Measurements from ENCODE around the gene PORCN. TPM values are rescaled to one million over a fixed set of nuclear protein-coding genes. Genes with fewer than 3 reads are reported as not detected.

The PORCN gene
- total and polyA plus RNA-seq, 4 donors = 0.70 to 4.9 (median 2.8) TPM

DNA sequence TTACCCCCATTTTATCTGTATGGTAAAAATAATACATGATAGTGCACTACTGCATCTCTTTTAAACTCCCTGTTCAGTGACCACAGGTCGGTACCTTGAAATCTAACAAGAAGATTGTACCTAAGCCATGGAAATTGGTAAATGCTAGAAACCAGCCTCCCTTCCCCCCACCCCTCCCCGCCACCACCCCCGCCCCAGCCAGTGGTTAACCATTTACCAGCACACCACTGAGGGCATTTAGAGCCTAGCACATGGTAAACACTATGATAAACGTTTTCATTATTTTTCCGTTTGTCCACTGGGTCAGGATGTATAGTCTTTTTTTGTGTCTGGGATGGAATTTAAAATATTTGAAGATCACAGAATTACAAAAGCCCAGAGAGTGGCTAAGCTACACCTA is 33.5 kb upstream of the PORCN start:
- DNase-seq (ENCODE audit: low spot score) = no peak
- Histone ChIP-seq H3K27me3 (ENCODE audit: control insufficient read depth in 4 of 4, insufficient read depth in 4 of 4, low read length in 3 of 4) (no peaks in the 10 kb centered on the region), H3K9me3 (ENCODE audit: control insufficient read depth in 4 of 4, low read length in 3 of 4) (no peaks in the 10 kb centered on the region), H3K4me3 (ENCODE audit: low read depth in 1 of 3, low read length in 3 of 3) (peak overlapping the region; percentile 73 to 90 (median 83)), H3K4me1 (ENCODE audit: control insufficient read depth in 4 of 4, insufficient read depth in 4 of 4, low read length in 3 of 4) (peaks cover 0 to 9% (median 6%) of the 10 kb centered on the region in 4 donors), H3K27ac (ENCODE audit: low read depth in 1 of 2, low read length in 2 of 2) (peak overlapping the region; percentile 77 to 78), H3K9ac (ENCODE audit: low read depth in 1 of 2, low read length in 2 of 2) (peak overlapping the region; percentile 53 to 71), H3K36me3 (ENCODE audit: control insufficient read depth in 4 of 4, insufficient read depth in 3 of 4, low read depth in 1 of 4, low read length in 3 of 4) (peaks cover 0 to 3% (median 0%) of the 10 kb centered on the region in 4 donors)
- TF ChIP-seq TAF1 (conservative IDR thresholded peaks at IDR 0.05) (no peak), EGR1 (IDR thresholded peaks at IDR 0.05; ENCODE audit: low read depth in 2 of 2) (no peak), GABPA (IDR thresholded peaks at IDR 0.05 in 1 of 2, conservative IDR thresholded peaks at IDR 0.05 in 1 of 2) (no peak), FOXA2 (IDR thresholded peaks at IDR 0.05) (no peak), YY1 (IDR thresholded peaks at IDR 0.05) (no peak), CTCF (IDR thresholded peaks at IDR 0.05; ENCODE audit: low read depth, low read length, missing input control) (no peak), SP1 (IDR thresholded peaks at IDR 0.05) (no peak), RXRA (IDR thresholded peaks at IDR 0.05) (no peak), HNF4G (IDR thresholded peaks at IDR 0.05) (no peak), RAD21 (IDR thresholded peaks at IDR 0.05) (no peak), NR2F2 (IDR thresholded peaks at IDR 0.05) (no peak), JUND (IDR thresholded peaks at IDR 0.05) (no peak), FOXA1 (IDR thresholded peaks at IDR 0.05) (no peak)
- TF ChIP-seq, protein P1, sequence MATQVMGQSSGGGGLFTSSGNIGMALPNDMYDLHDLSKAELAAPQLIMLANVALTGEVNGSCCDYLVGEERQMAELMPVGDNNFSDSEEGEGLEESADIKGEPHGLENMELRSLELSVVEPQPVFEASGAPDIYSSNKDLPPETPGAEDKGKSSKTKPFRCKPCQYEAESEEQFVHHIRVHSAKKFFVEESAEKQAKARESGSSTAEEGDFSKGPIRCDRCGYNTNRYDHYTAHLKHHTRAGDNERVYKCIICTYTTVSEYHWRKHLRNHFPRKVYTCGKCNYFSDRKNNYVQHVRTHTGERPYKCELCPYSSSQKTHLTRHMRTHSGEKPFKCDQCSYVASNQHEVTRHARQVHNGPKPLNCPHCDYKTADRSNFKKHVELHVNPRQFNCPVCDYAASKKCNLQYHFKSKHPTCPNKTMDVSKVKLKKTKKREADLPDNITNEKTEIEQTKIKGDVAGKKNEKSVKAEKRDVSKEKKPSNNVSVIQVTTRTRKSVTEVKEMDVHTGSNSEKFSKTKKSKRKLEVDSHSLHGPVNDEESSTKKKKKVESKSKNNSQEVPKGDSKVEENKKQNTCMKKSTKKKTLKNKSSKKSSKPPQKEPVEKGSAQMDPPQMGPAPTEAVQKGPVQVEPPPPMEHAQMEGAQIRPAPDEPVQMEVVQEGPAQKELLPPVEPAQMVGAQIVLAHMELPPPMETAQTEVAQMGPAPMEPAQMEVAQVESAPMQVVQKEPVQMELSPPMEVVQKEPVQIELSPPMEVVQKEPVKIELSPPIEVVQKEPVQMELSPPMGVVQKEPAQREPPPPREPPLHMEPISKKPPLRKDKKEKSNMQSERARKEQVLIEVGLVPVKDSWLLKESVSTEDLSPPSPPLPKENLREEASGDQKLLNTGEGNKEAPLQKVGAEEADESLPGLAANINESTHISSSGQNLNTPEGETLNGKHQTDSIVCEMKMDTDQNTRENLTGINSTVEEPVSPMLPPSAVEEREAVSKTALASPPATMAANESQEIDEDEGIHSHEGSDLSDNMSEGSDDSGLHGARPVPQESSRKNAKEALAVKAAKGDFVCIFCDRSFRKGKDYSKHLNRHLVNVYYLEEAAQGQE (IDR thresholded peaks at IDR 0.05) = no peak
- 2% methylated on average over 5 of the region's 5 CpGs for WGBS

- WGBS = under 1% methylated on average over 75 of the region's 75 CpGs
- Histone ChIP-seq H3K36me3 (ENCODE audit: control insufficient read depth in 4 of 4, insufficient read depth in 3 of 4, low read depth in 1 of 4, low read length in 3 of 4) (peaks cover 0 to 3% (median 2%) of the 10 kb centered on the region in 4 donors), H3K27me3 (ENCODE audit: control insufficient read depth in 4 of 4, insufficient read depth in 4 of 4, low read length in 3 of 4) (no peaks in the 10 kb centered on the region), H3K4me1 (ENCODE audit: control insufficient read depth in 4 of 4, insufficient read depth in 4 of 4, low read length in 3 of 4) (peaks cover 0 to 9% (median 6%) of the 10 kb centered on the region in 4 donors), H3K27ac (ENCODE audit: low read depth in 1 of 2, low read length in 2 of 2) (peak within 1 kb of the TSS; percentile 77 to 78), H3K9ac (ENCODE audit: low read depth in 1 of 2, low read length in 2 of 2) (peak within 1 kb of the TSS; percentile 65 to 71), H3K4me3 (ENCODE audit: low read depth in 1 of 3, low read length in 3 of 3) (peak within 1 kb of the TSS; percentile 73 to 90 (median 83)), H3K9me3 (ENCODE audit: control insufficient read depth in 4 of 4, low read length in 3 of 4) (no peaks in the 10 kb centered on the region)
- DNase-seq (ENCODE audit: low spot score) = peak; percentile 80
- no peak for TF ChIP-seq TAF1 (conservative IDR thresholded peaks at IDR 0.05)
- TF ChIP-seq HNF4A (conservative IDR thresholded peaks at IDR 0.05) = peak; percentile 14 to 35
- TF ChIP-seq FOXA2 (IDR thresholded peaks at IDR 0.05) = no peak
- peak; percentile 36 for TF ChIP-seq FOXA1 (IDR thresholded peaks at IDR 0.05)
- TF ChIP-seq, protein P1 (IDR thresholded peaks at IDR 0.05) = no peak
- peak in 1 of 2 donors; percentile 35 for TF ChIP-seq JUND (IDR thresholded peaks at IDR 0.05)
- peak; percentile 87 for TF ChIP-seq MAX (IDR thresholded peaks at IDR 0.05)
- peak; percentile 47 for TF ChIP-seq SP1 (IDR thresholded peaks at IDR 0.05)
- TF ChIP-seq RAD21 (IDR thresholded peaks at IDR 0.05) = peak in 1 of 2 donors; percentile 27
- TF ChIP-seq YY1 (IDR thresholded peaks at IDR 0.05) = peak; percentile 99
- peak in 1 of 2 donors; percentile 51 for TF ChIP-seq EGR1 (IDR thresholded peaks at IDR 0.05; ENCODE audit: low read depth in 2 of 2)
- TF ChIP-seq ATF3 (IDR thresholded peaks at IDR 0.05) = no peak
- no peak for TF ChIP-seq CTCF (IDR thresholded peaks at IDR 0.05; ENCODE audit: low read depth, low read length, missing input control)
- peak; percentile 23 to 55 for TF ChIP-seq RXRA (IDR thresholded peaks at IDR 0.05)
- TF ChIP-seq GABPA (IDR thresholded peaks at IDR 0.05 in 1 of 2, conservative IDR thresholded peaks at IDR 0.05 in 1 of 2) = peak in 1 of 2 donors; percentile 78
- TF ChIP-seq HNF4G (IDR thresholded peaks at IDR 0.05) = no peak
Measured at GRCh38 chrX:48475774-48476577, 32.8 kb upstream of the PORCN start, which contains the start of gene FTSJ1. Gene FTSJ1 (plus strand): TSS chrX:48476199. CDS start chrX:48478048, 1,849 bp downstream.

Data from liver (tissue), 9 donors.